NCI-H748 (cell line): ENCODE measurements around the gene GFPT2.

Experiments
- DNase-seq: peaks from one replicate; lab custom pipeline; 2025; ENCODE audit not compliant: unreplicated experiment; lab: John Stamatoyannopoulos, UW

The GFPT2 gene

DNA sequence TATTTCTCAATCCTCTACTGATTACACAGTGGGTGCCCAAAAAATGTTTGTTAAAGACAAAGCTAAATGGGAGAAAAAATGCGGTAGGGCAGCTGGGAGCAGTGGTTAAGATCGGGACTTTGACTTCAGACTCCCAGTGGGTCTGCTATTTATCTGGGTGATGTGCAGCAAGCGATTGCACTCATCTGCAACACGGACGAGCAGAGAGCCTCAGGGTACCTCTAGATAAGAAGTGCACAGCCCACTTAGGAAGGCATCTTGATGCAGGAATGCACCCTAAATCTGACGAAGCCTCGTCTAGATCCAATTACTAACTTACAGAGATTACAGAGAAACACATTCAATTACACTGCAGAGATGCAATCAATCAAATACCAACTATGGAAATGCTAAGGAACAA is 65.3 kb downstream of the GFPT2 start:
- DNase-seq = no peak

DNA sequence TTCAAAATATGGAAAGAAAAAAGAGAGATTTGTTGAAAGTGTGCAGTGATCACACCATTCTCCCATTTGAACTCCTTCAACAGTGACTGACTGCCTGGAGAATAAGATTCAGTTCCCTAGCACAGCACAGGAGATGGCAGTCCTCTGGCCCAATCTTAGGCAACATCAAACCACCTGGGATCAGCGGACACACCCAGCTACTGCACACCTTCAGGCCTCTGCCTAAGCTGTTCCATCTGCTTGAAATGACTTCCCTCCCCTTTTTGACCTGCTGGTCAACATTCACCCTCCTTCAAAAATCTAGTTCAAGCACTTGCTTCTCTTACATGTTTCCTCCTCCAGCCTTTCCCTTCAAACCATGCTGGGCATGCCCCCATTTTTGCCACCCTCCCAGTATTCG is 65.7 kb downstream of the GFPT2 start:
- no peak for DNase-seq

- no peak for DNase-seq
Measured at GRCh38 chr5:180284149-180284548, 69.0 kb downstream of the GFPT2 start.

DNA sequence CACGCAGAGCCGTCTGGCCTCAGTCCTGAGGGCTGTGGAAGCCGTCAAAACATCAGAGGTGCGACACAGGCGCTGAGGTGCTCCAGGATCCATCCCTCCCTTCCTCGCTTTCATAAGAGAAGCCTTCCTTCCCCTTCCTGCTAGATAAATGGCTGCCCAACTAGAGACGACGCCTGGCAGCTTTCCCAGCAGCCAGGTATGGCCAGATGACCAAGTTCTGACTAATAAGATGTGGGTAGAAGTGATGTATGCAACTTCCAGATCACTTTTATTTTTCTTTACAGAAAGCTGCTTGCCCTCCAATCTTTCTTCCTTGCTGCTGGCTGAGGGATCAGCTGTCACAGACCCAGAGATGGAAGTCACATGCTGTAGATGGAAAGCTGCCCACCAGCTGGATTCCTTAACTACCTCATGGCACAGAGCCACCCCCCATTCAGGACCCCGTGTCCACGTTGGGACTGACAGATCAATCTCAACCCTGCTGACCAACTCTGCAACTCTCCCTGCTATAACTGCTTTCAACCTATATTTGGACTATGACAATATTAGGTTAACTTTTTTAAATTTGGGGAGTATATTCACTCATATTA is 70.0 kb downstream of the GFPT2 start:
- no peak for DNase-seq

- DNase-seq = peak; percentile 45
Measured at GRCh38 chr5:180282281-180282680, 70.9 kb downstream of the GFPT2 start.

DNA sequence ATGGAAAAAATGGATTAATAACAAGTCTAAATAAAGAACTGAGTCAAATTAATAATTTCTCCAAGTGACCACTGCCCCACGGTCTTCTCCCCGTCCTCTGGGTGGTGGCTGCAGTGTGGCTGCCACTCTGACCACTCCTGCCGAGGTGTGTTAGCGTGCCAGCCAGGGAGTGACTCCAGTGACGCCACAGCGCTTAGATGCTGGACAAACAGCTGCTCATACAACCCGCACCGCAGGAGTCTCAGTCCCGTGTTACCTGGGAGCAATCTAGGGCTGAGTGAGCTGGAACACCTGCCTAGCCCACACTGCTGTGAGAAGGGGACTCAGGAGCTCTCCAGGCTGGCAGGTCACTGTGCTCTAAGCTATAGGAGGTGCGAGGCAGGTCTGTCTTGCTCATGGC is 71.4 kb downstream of the GFPT2 start:
- DNase-seq = peak; percentile 93

DNA sequence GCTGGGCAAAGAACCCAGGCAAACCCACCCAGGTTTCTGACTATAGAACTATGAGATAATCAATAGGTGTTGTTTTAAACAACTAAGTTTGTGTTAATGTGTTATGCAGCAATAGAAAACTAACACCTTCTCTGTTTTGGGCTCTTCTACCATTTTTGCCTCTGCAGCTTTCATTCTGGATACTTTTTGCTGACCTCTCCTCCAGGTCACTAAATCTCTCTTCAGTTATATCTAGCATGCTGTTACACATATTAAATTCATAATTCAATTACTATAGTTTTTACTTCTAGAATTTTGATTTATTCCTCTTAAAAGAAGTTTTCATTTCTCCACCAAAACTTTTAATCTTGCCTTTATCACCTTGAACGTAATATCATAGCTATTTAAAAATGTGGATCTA is 78.4 kb downstream of the GFPT2 start:
- DNase-seq = no peak

- DNase-seq = no peak
Measured at GRCh38 chr5:180271221-180271620, 81.9 kb downstream of the GFPT2 start.

- no peak for DNase-seq
Measured at GRCh38 chr5:180259260-180259611, 93.9 kb downstream of the GFPT2 start.

- DNase-seq = no peak
Measured at GRCh38 chr5:180253036-180253824, 99.9 kb downstream of the GFPT2 start.

DNA sequence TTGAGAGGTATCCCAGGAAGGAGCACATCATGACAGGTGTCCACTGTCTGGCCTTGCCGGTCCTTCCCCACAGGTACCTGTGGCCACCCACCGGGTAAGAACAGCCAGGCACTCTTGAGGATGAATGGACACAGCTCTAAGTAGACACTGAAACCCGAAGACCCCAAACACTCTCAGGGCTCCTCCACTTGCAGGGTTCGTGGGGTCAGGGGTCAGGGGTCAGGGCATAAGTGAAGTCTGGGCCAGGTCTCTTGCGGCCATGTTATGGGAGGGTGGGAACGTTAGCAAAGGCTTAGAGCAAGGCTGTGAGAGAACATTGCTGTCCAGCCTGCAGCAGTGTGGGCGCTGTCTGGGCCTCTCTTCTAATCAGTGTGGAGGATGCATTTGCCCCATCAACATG is 101.2 kb downstream of the GFPT2 start:
- no peak for DNase-seq

DNA sequence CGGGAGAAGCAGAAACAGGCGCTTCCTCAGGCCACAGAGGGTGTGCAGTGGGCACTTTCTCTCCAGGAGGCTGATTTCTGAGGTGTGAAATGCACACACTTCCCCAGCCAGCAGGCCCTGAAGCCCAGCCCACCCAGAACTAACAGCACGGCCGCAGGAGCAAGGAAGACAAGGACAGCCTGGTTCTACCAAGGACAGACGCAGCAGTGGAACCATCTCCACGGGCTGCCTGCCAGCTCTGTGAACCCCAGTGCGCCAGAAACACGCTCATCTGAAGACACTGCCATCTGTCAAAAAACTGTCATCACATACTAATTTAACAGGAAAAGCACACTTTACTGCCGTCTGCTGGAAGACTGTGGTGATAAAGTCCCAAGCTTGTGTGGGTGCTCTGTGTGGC is 102.0 kb downstream of the GFPT2 start:
- no peak for DNase-seq
